IMR-90 (cell line): ENCODE data around the gene SLC16A5. TPM values are rescaled to one million over a fixed set of nuclear protein-coding genes. Genes with fewer than 3 reads are reported as not detected.
"Not testable (repeated sequence)": the region's sequence is repeated elsewhere in the genome, so short reads cannot be mapped to it uniquely, and the experiment has no call there.

Experiments
- ATAC-seq: fragments of 200-7000 bp; cut with Tn5 transposase; 2 replicates; pipeline ENCODE4 v1.9.1; 2020; ENCODE audit warnings: low read depth, mild to moderate bottlenecking, moderate library complexity
- BruUV-seq: library from RNA; stranded (reverse); fragments of 400-500 nt; replicated peaks from 2 replicates; lab custom pipeline; 2021; lab: Mats Ljungman, UMichigan
- CTCF ChIA-PET: fragments of 300-600 bp; formaldehyde crosslinking; extraction: SDS; loops from one replicate; lab custom pipeline; 2021; ENCODE audit warnings: antibody characterized with exemption; lab: Yijun Ruan, JAX
- POLR2A ChIA-PET: fragments of 300-600 bp; sonication (Branson Sonifier 250); formaldehyde crosslinking; loops from one replicate; lab custom pipeline; 2022; ENCODE audit warnings: antibody characterized with exemption; ENCODE audit not compliant: unreplicated experiment; lab: Charles Lee
- DNase-seq: peaks from one replicate; pipeline ENCODE4 v3.0.0; 2013
- H2AFZ ChIP-seq: replicated peaks from 2 replicates; pipeline ENCODE3; 2013; ENCODE audit warnings: low read length, mild to moderate bottlenecking; ENCODE audit not compliant: poor library complexity
- H2AK5ac ChIP-seq: 2 replicates; pipeline ENCODE4 v1.6.1; 2013; ENCODE audit warnings: low read depth, low read length, inconsistent platforms
- H2AK9ac ChIP-seq: replicated peaks from 2 replicates; pipeline ENCODE3; 2013; ENCODE audit warnings: mild to moderate bottlenecking, low read depth, low read length, moderate library complexity; ENCODE audit not compliant: poor library complexity
- H2BK120ac ChIP-seq: 2 replicates; pipeline ENCODE4 v1.6.1; 2013; ENCODE audit warnings: low read depth, low read length, inconsistent platforms
- H2BK15ac ChIP-seq: 3 replicates; pipeline ENCODE4 v1.6.1; 2013; ENCODE audit warnings: low read depth, low read length, inconsistent platforms
- H2BK20ac ChIP-seq: 2 replicates; pipeline ENCODE4 v1.6.1; 2013; ENCODE audit warnings: low read depth, mild to moderate bottlenecking, inconsistent platforms, low read length, moderate library complexity
- H2BK5ac ChIP-seq: 2 replicates; pipeline ENCODE4 v1.6.1; 2013; ENCODE audit warnings: mild to moderate bottlenecking, low read depth, low read length, inconsistent platforms; ENCODE audit not compliant: poor library complexity, severe bottlenecking
- H3K14ac ChIP-seq: replicated peaks from 2 replicates; pipeline ENCODE4 v1.6.1; 2013; ENCODE audit warnings: low read depth, low read length, inconsistent platforms
- H3K18ac ChIP-seq: 2 replicates; pipeline ENCODE4 v1.6.1; 2013; ENCODE audit warnings: low read depth, low read length, control low read depth
- H3K23ac ChIP-seq: 2 replicates; pipeline ENCODE4 v1.6.1; 2013; ENCODE audit warnings: low read depth, low read length, inconsistent platforms
- H3K27ac ChIP-seq: 2 replicates; pipeline ENCODE4 v1.5.1; 2013; ENCODE audit warnings: mild to moderate bottlenecking, control low read depth, low read length; ENCODE audit not compliant: insufficient read depth
- H3K27me3 ChIP-seq: 2 replicates; pipeline ENCODE4 v1.6.1; 2013; ENCODE audit warnings: low read length; ENCODE audit not compliant: control insufficient read depth, insufficient read depth
- H3K36me3 ChIP-seq: 2 replicates; pipeline ENCODE4 v1.6.1; 2013; ENCODE audit warnings: low read length, mixed read lengths; ENCODE audit not compliant: control insufficient read depth, insufficient read depth
- H3K4ac ChIP-seq: 2 replicates; pipeline ENCODE4 v1.6.1; 2013; ENCODE audit warnings: low read depth, low read length, inconsistent platforms
- H3K4me1 ChIP-seq: 2 replicates; pipeline ENCODE4 v1.6.1; 2013; ENCODE audit warnings: low read length, mixed read lengths; ENCODE audit not compliant: control insufficient read depth, insufficient read depth
- H3K4me2 ChIP-seq: 2 replicates; pipeline ENCODE4 v1.6.1; 2013; ENCODE audit warnings: low read depth, mild to moderate bottlenecking, control low read depth, low read length, moderate library complexity
- H3K4me3 ChIP-seq: 2 replicates; pipeline ENCODE4 v1.5.1; 2013; ENCODE audit warnings: low read depth, mild to moderate bottlenecking, control low read depth, low read length, moderate library complexity; ENCODE audit not compliant: insufficient read depth
- H3K56ac ChIP-seq: 2 replicates; pipeline ENCODE4 v1.6.1; 2013; ENCODE audit warnings: low read length, inconsistent platforms; ENCODE audit not compliant: insufficient read depth; ENCODE audit errors: extremely low read depth
- H3K79me1 ChIP-seq, 2 experiments: 2 replicates each; pipeline ENCODE4 v1.6.1; 2013; ENCODE audit warnings: low read length in 2 of 2, inconsistent platforms in 1 of 2, low read depth in 1 of 2
- H3K9ac ChIP-seq: 2 replicates; pipeline ENCODE4 v1.6.1; 2013; ENCODE audit warnings: low read depth, low read length, control low read depth
- H3K9me1 ChIP-seq: 2 replicates; pipeline ENCODE4 v1.6.1; 2013; ENCODE audit warnings: low read length, inconsistent platforms; ENCODE audit not compliant: insufficient read depth
- H3K9me3 ChIP-seq: 2 replicates; pipeline ENCODE4 v1.6.1; 2013; ENCODE audit warnings: low read length; ENCODE audit not compliant: control insufficient read depth, insufficient read depth
- H4K20me1 ChIP-seq: 2 replicates; pipeline ENCODE4 v1.6.1; 2013; ENCODE audit warnings: low read length, inconsistent platforms; ENCODE audit not compliant: insufficient read depth
- H4K5ac ChIP-seq: 2 replicates; pipeline ENCODE4 v1.6.1; 2013; ENCODE audit warnings: mild to moderate bottlenecking, low read depth, low read length, control low read depth
- H4K8ac ChIP-seq, 2 experiments: 2 replicates each; pipeline ENCODE4 v1.6.1; 2013; ENCODE audit warnings: low read depth in 2 of 2, low read length in 2 of 2, control low read depth in 1 of 2, inconsistent platforms in 1 of 2
- H4K91ac ChIP-seq: 2 replicates; pipeline ENCODE4 v1.6.1; 2013; ENCODE audit warnings: low read depth, low read length, inconsistent platforms; ENCODE audit not compliant: insufficient read depth
- WGBS, 2 experiments: methylation state at CpG; one replicate each; pipeline versions ENCODE4 v1.1.5 to v1.1.7; 2013; ENCODE audit warnings: missing lambda C conversion rate in 2 of 2; ENCODE audit not compliant: insufficient read length in 1 of 2; ENCODE audit errors: extremely low coverage in 2 of 2; 5-methylcytosine and 5-hydroxymethylcytosine counted together
- dilution Hi-C: fragments of 300-500 bp; cut with HindIII; formaldehyde crosslinking; loops from one replicate; pipeline ENCODE4 v1.14.3; 2018; ENCODE audit warnings: low sequenced_read_pairs; ENCODE audit not compliant: unreplicated experiment
- in situ Hi-C: fragments of 300-500 bp; cut with MboI; formaldehyde crosslinking; loops from 3 replicates; pipeline ENCODE4 v1.14.3; 2019; ENCODE audit warnings: low sequenced_read_pairs, inconsistent platforms, mixed read lengths
- intact Hi-C: fragments of 100-400 bp; cut with micrococcal nuclease; formaldehyde crosslinking; loops from 2 replicates; pipeline ENCODE4 v1.10.0; 2022
- polyA plus RNA-seq, 3 experiments: library from polyadenylated mRNA; depleted of rRNA; stranded (reverse); fragments of >200 nt; gene quantifications; 2 replicates each; pipeline ENCODE4 v1.2.3, GENCODE V29; 2012; ENCODE audit warnings: low replicate concordance in 1 of 3
- total RNA-seq: library from RNA; depleted of rRNA; stranded (reverse); fragments of >200 nt; gene quantifications from 2 replicates; pipeline ENCODE4 v1.2.3, GENCODE V29; 2012

SLC16A5 gene
- total and polyA plus RNA-seq, 2 of the 4 experiments (the other 2 are of a cell fraction): 1.8 to 7.1 TPM

DNA sequence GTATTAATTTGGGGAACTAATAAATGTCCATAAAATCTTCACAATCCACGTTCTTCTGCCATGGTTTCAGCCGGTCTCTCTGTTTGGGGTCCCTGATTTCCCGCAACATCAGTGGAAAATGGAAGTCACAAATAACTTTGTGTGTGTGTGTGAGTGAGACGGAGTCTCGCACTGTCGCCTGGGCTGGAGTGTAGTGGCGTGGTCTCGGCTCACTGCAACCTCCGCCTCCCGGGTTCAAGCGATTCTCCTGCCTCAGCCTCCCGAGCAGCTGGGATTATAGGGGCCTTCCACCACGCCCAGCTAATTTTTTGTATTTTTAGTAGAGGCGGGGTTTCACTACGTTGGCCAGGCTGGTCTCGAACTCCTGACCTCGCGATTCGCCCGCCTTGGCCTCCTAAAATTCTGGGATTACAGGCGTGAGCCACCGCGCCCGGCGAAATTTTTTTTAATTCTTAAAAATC, 41.8 kb upstream of the SLC16A5 start:
- peaks cover 10% of the 10 kb centered on the region for H3K36me3 ChIP-seq
- H2BK120ac ChIP-seq, H3K9me1 ChIP-seq, POLR2A ChIA-PET, H2BK5ac ChIP-seq, H3K9me3 ChIP-seq, in situ Hi-C loops, H2AK5ac ChIP-seq, BruUV-seq, DNase-seq, H4K20me1 ChIP-seq, H3K23ac ChIP-seq, dilution Hi-C loops, H2BK15ac ChIP-seq, ATAC-seq, H4K5ac ChIP-seq, H3K4me1 ChIP-seq, H2BK20ac ChIP-seq, H3K27me3 ChIP-seq, H2AFZ ChIP-seq, H2AK9ac ChIP-seq, CTCF ChIA-PET, H3K18ac ChIP-seq, H4K91ac ChIP-seq: not testable (repeated sequence)
- WGBS, 2 experiments: no CpG with 5 or more reads among the region's 25 CpGs
- peak overlapping the region; percentile 95 for H3K27ac ChIP-seq
- peak overlapping the region; percentile 41; the same call in 1 of the 2 replicates for H3K4ac ChIP-seq
- H3K14ac ChIP-seq: peak overlapping the region; percentile 93; the same call in 1 of the 2 replicates
- peak overlapping the region; percentile 92 for H3K4me3 ChIP-seq
- H3K79me1 ChIP-seq: peaks cover 26 to 59% of the 10 kb centered on the region in 2 experiments
- peak overlapping the region; percentile 50; the same call in 1 of the 2 replicates for H3K56ac ChIP-seq
- intact Hi-C loops: loop anchor here (1.0 to 5.0 kb wide), 2 partner anchors 11 to 84 kb away; no protein-coding TSS in a partner anchor
- H4K8ac ChIP-seq: peak overlapping the region; percentile 82 to 88; a peak in 1 of 4 replicates
- peak overlapping the region; percentile 91 for H3K9ac ChIP-seq
- H3K4me2 ChIP-seq: peak overlapping the region; percentile 94
